ENCODE data around the gene TNS2.

TNS2 gene

GRCh38 chr12:53105256-53105655 is 55.4 kb downstream of the TNS2 start:
- no peak for TF ChIP-seq TAF1 (IDR thresholded peaks at IDR 0.05; ENCODE audit: low read depth)
- TF ChIP-seq ZBTB7A (IDR thresholded peaks at IDR 0.05; ENCODE audit: low read depth), result no peak

- no peak for TF ChIP-seq YY1 (IDR thresholded peaks at IDR 0.05; ENCODE audit: low read depth)
- TF ChIP-seq TEAD4 (IDR thresholded peaks at IDR 0.05), result no peak
- no peak for TF ChIP-seq TAF1 (IDR thresholded peaks at IDR 0.05; ENCODE audit: low read depth)
- TF ChIP-seq EGR1 (IDR thresholded peaks at IDR 0.05), result no peak
- no peak for TF ChIP-seq NFIC (IDR thresholded peaks at IDR 0.05)
- no peak for TF ChIP-seq FOXM1 (IDR thresholded peaks at IDR 0.05; ENCODE audit: borderline replicate concordance, low read depth)
- TF ChIP-seq REST (IDR thresholded peaks at IDR 0.05; ENCODE audit: low read depth), result no peak
- no peak for TF ChIP-seq TCF12 (IDR thresholded peaks at IDR 0.05; ENCODE audit: low read depth)
- TF ChIP-seq CEBPB (IDR thresholded peaks at IDR 0.05), result no peak
- TF ChIP-seq ZBTB7A (IDR thresholded peaks at IDR 0.05; ENCODE audit: low read depth), result no peak
- no peak for TF ChIP-seq RAD21 (IDR thresholded peaks at IDR 0.05; ENCODE audit: low read depth)
- TF ChIP-seq MAX (IDR thresholded peaks at IDR 0.05), result no peak
- no peak for TF ChIP-seq CREB1 (IDR thresholded peaks at IDR 0.05; ENCODE audit: low read depth)
These were observed 56.0 kb downstream of the TNS2 start for GRCh38 chr12:53105712-53106439.

- TF ChIP-seq TCF12 (IDR thresholded peaks at IDR 0.05; ENCODE audit: low read depth) (no peak), CREB1 (IDR thresholded peaks at IDR 0.05; ENCODE audit: low read depth) (no peak)
These were observed 57.3 kb downstream of the TNS2 start for GRCh38 chr12:53107122-53107521.

GRCh38 chr12:53113136-53113705 is 63.4 kb downstream of the TNS2 start:
- TF ChIP-seq RAD21 (IDR thresholded peaks at IDR 0.05; ENCODE audit: low read depth) (no peak), REST (IDR thresholded peaks at IDR 0.05; ENCODE audit: low read depth) (no peak), EGR1 (IDR thresholded peaks at IDR 0.05) (no peak), MAX (IDR thresholded peaks at IDR 0.05) (no peak), CEBPB (IDR thresholded peaks at IDR 0.05) (no peak), USF1 (IDR thresholded peaks at IDR 0.05) (no peak), CREB1 (IDR thresholded peaks at IDR 0.05; ENCODE audit: low read depth) (no peak), TEAD4 (IDR thresholded peaks at IDR 0.05) (no peak), TAF1 (IDR thresholded peaks at IDR 0.05; ENCODE audit: low read depth) (no peak), TCF12 (IDR thresholded peaks at IDR 0.05; ENCODE audit: low read depth) (no peak), FOXM1 (IDR thresholded peaks at IDR 0.05; ENCODE audit: borderline replicate concordance, low read depth) (no peak), EP300 (IDR thresholded peaks at IDR 0.05; ENCODE audit: borderline replicate concordance) (no peak), ZBTB7A (IDR thresholded peaks at IDR 0.05; ENCODE audit: low read depth) (no peak), NFIC (IDR thresholded peaks at IDR 0.05) (no peak), YY1 (IDR thresholded peaks at IDR 0.05; ENCODE audit: low read depth) (no peak)

- TF ChIP-seq FOXM1 (IDR thresholded peaks at IDR 0.05; ENCODE audit: borderline replicate concordance, low read depth) (no peak), TEAD4 (IDR thresholded peaks at IDR 0.05) (no peak), CEBPB (IDR thresholded peaks at IDR 0.05) (no peak), CREB1 (IDR thresholded peaks at IDR 0.05; ENCODE audit: low read depth) (no peak), TCF12 (IDR thresholded peaks at IDR 0.05; ENCODE audit: low read depth) (no peak), YY1 (IDR thresholded peaks at IDR 0.05; ENCODE audit: low read depth) (no peak), USF1 (IDR thresholded peaks at IDR 0.05) (no peak), EP300 (IDR thresholded peaks at IDR 0.05; ENCODE audit: borderline replicate concordance) (no peak), TAF1 (IDR thresholded peaks at IDR 0.05; ENCODE audit: low read depth) (no peak), MAX (IDR thresholded peaks at IDR 0.05) (no peak), NFIC (IDR thresholded peaks at IDR 0.05) (no peak), ZBTB7A (IDR thresholded peaks at IDR 0.05; ENCODE audit: low read depth) (no peak), EGR1 (IDR thresholded peaks at IDR 0.05) (no peak), REST (IDR thresholded peaks at IDR 0.05; ENCODE audit: low read depth) (no peak), RAD21 (IDR thresholded peaks at IDR 0.05; ENCODE audit: low read depth) (no peak)
These were observed 64.1 kb downstream of the TNS2 start for GRCh38 chr12:53113951-53114350.
